Common myeloid progenitor, CD34-positive (primary cell): ENCODE data around the gene PPP1R8. TPM values are rescaled to one million over a fixed set of nuclear protein-coding genes. Genes with fewer than 3 reads are reported as not detected.
A peak's percentile ranks its signal among the peaks of the same experiment; 100 is the strongest.

Experiments
- CTCF ChIA-PET: fragments of 350-600 bp; sonication (Branson Sonifier 250); formaldehyde crosslinking; loops from one replicate; lab custom pipeline; 2021; ENCODE audit warnings: antibody characterized with exemption; lab: Charles Lee
- POLR2A ChIA-PET: fragments of 350-600 bp; sonication (Branson Sonifier 250); formaldehyde crosslinking; loops from one replicate; lab custom pipeline; 2021; ENCODE audit warnings: antibody characterized with exemption; lab: Charles Lee
- DNase-seq, 3 donors: peaks; one replicate each; pipeline versions ENCODE4 v3.0.0 to v3.0.0-alpha.2; 2013
- H3K27ac ChIP-seq, 2 experiments: 1 replicate in 1 of 2; 2 replicates in 1 of 2; pipeline ENCODE4 v1.7.0; 2013; ENCODE audit warnings: inconsistent platforms in 2 of 2, low read length in 2 of 2, mild to moderate bottlenecking in 2 of 2, low read depth in 1 of 2, moderate library complexity in 1 of 2; ENCODE audit not compliant: severe bottlenecking in 2 of 2, insufficient read depth in 1 of 2, poor library complexity in 1 of 2
- H3K27me3 ChIP-seq, 5 experiments: replicated peaks in 2 of 5; 1 replicate in 3 of 5; 2 replicates in 2 of 5; pipeline versions ENCODE4 v1.6.1 to v1.7.0; 2013; ENCODE audit warnings: low read length in 4 of 5, mild to moderate bottlenecking in 2 of 5, moderate library complexity in 2 of 5, inconsistent platforms in 1 of 5; ENCODE audit not compliant: insufficient read depth in 5 of 5, control insufficient read depth in 4 of 5
- H3K36me3 ChIP-seq, 4 experiments: 1 replicate in 2 of 4; 2 replicates in 2 of 4; pipeline versions ENCODE4 v1.6.1 to v1.7.0; 2013; ENCODE audit warnings: low read length in 3 of 4, control low read depth in 1 of 4, mild to moderate bottlenecking in 1 of 4; ENCODE audit not compliant: control insufficient read depth in 4 of 4, insufficient read depth in 4 of 4
- H3K4me1 ChIP-seq, 4 experiments: 1 replicate in 3 of 4; 2 replicates in 1 of 4; pipeline versions ENCODE4 v1.6.1 to v1.7.1; 2013; ENCODE audit warnings: low read length in 3 of 4, mild to moderate bottlenecking in 3 of 4, control low read depth in 1 of 4, inconsistent platforms in 1 of 4, moderate library complexity in 1 of 4; ENCODE audit not compliant: control insufficient read depth in 4 of 4, insufficient read depth in 4 of 4; ENCODE audit errors: control extremely low read depth in 1 of 4
- H3K4me3 ChIP-seq, 7 experiments: 1 replicate in 4 of 7; 2 replicates in 3 of 7; pipeline versions ENCODE4 v1.5.1 to v1.7.0; 2013; ENCODE audit warnings: mild to moderate bottlenecking in 7 of 7, low read length in 6 of 7, moderate library complexity in 6 of 7, inconsistent platforms in 2 of 7, low read depth in 2 of 7, control low read depth in 1 of 7; ENCODE audit not compliant: insufficient read depth in 4 of 7, control insufficient read depth in 1 of 7; ENCODE audit errors: extremely low read depth in 1 of 7
- H3K9me3 ChIP-seq, 5 experiments: 1 replicate in 4 of 5; 2 replicates in 1 of 5; pipeline versions ENCODE4 v1.6.1 to v1.7.1; 2013; ENCODE audit warnings: low read length in 4 of 5, mild to moderate bottlenecking in 2 of 5, inconsistent platforms in 1 of 5, low read depth in 1 of 5, moderate library complexity in 1 of 5; ENCODE audit not compliant: control insufficient read depth in 4 of 5, insufficient read depth in 2 of 5; ENCODE audit errors: control extremely low read depth in 1 of 5
- WGBS: methylation state at CpG from one replicate; pipeline ENCODE4 v1.1.5; 2013; ENCODE audit not compliant: insufficient coverage; 5-methylcytosine and 5-hydroxymethylcytosine counted together
- polyA plus RNA-seq: library from polyadenylated mRNA; unstranded; fragments of 120-200 nt; gene quantifications from one replicate; pipeline ENCODE4 v1.2.1, GENCODE V29; 2013

The PPP1R8 gene
- polyA plus RNA-seq: 29.2 TPM

DNA sequence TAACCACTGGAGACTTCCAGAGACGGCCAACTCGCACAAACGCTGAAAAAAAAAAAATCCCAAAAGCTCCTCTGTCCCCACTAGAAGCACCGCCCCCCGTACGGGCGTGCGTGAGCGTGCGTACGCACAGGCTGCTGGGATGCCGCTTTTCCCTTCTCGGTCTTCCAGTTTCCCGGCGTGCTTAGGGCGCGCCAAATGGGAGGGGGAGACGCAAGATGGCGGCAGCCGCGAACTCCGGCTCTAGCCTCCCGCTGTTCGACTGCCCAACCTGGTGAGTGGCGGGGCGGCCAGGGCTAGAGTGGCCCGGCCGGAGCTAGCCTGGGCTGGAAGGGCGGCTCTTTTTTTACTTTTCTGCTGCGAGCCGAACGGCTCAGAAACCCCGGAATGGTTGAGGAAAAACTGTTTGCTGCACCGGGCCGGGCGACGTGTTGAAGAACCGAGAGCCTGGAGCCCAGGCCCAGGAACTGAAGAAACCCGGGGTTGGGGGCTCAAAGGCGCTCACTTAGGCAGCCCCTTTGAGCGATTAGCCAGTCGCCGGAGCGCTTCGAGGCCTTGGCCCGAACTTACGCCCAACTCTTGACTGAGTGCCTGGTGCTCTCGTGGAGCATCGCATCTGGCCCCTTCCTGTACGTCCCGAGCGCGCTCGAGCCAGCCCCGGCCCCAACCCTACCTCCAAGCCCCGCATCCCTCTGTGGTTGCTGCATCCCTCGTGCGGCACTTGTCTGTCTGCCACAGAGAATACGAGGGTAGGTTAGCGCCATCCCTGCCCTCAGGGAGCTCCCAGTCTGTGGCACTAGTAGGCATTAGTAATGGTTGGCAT, at the start of gene PPP1R8:
TSS of gene PPP1R8 (plus strand) at position 162 of the 820 bp plus-strand sequence. CDS start at position 216, 54 bp downstream.
- H3K27me3 ChIP-seq: no peaks in the 10 kb centered on the region
- 0% methylated on average over 40 of the region's 60 CpGs for WGBS
- ChIA-PET POLR2A (interaction anchor here (0.6 to 0.8 kb wide), 3 partner anchors 12 to 608 kb away, joined by 3 to 4 read pairs (median 3); no protein-coding TSS in a partner anchor), CTCF (interaction anchor here (0.6 to 0.9 kb wide), 3 partner anchors 11 to 148 kb away, joined by 3 to 4 read pairs (median 3); no protein-coding TSS in a partner anchor)
- H3K9me3 ChIP-seq: no peaks in the 10 kb centered on the region
- peak within 1 kb of the TSS; percentile 94 to 96 for H3K27ac ChIP-seq
- H3K4me3 ChIP-seq: peak within 1 kb of the TSS; percentile 78 to 97 (median 95)
- peak; percentile 92 to 94 (median 92) for DNase-seq
- peaks cover 0 to 26% (median 17%) of the 10 kb centered on the region in 4 experiments for H3K36me3 ChIP-seq
- H3K4me1 ChIP-seq: peaks cover 6 to 18% (median 12%) of the 10 kb centered on the region in 4 experiments

DNA sequence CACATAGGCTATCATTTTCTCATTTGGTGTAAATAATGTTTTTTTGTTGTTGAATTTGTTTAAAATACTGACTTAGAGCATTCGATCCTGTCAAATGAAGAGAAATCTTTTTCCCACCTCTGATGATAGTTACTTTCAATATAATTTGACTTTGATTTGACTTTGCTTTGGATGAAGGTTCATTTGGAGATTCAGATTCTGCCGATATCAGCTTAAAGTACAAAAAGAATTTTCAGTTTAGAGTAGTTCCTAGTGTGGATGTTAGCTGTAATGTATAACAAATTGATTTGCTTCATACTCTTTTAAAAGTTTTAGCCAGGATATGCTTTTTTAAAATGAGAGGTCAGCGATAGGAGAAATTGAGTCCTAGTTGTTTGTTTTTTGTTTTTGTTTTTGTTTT, 47.6 kb upstream of the PPP1R8 start:
- CTCF ChIA-PET: no interaction called here

DNA sequence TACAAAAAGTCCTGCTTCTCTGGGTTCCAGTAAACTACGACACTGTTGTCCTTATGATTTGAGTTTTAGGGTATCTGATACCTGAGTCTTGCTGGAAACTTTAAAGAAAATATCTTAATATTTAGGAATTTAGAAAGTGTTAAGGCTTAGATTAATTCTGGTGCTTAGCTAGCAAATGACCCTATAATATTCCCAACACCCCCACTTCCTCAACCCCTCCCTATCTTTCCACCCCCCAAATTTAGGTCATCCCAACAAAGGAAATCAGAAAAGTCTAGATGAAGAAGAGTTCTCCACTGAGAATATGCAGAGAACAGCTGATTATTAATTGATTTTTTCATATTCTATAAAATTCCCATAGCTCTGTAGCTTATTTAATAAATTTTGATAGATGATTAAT, 45.9 kb upstream of the PPP1R8 start:
- no peak overlapping the region for H3K27ac ChIP-seq
- CTCF ChIA-PET: interaction anchor here (1.4 to 1.9 kb wide), 2 partner anchors 11 to 12 kb away, joined by 3 to 5 read pairs; no protein-coding TSS in a partner anchor
- no peaks in the 10 kb centered on the region for H3K9me3 ChIP-seq
- H3K4me1 ChIP-seq: peaks cover 0 to 8% (median 5%) of the 10 kb centered on the region in 4 experiments
- POLR2A ChIA-PET: no interaction called here
- peaks cover 0 to 4% (median 1%) of the 10 kb centered on the region in 4 experiments for H3K36me3 ChIP-seq
- no peaks in the 10 kb centered on the region for H3K27me3 ChIP-seq
- no peak overlapping the region for H3K4me3 ChIP-seq
- 100% methylated on average over 1 of the region's 1 CpG for WGBS
- DNase-seq: no peak

More for the DNA sequence above, 47.6 kb upstream of the PPP1R8 start:
- Histone ChIP-seq H3K27me3 (no peaks in the 10 kb centered on the region), H3K9me3 (no peaks in the 10 kb centered on the region), H3K4me1 (no peaks in the 10 kb centered on the region), H3K4me3 (no peak overlapping the region), H3K27ac (no peak overlapping the region), H3K36me3 (peaks cover 0 to 4% (median 1%) of the 10 kb centered on the region in 4 experiments)
- WGBS: no CpG with 5 or more reads among the region's 3 CpGs
- POLR2A ChIA-PET: no interaction called here
- DNase-seq: no peak

DNA sequence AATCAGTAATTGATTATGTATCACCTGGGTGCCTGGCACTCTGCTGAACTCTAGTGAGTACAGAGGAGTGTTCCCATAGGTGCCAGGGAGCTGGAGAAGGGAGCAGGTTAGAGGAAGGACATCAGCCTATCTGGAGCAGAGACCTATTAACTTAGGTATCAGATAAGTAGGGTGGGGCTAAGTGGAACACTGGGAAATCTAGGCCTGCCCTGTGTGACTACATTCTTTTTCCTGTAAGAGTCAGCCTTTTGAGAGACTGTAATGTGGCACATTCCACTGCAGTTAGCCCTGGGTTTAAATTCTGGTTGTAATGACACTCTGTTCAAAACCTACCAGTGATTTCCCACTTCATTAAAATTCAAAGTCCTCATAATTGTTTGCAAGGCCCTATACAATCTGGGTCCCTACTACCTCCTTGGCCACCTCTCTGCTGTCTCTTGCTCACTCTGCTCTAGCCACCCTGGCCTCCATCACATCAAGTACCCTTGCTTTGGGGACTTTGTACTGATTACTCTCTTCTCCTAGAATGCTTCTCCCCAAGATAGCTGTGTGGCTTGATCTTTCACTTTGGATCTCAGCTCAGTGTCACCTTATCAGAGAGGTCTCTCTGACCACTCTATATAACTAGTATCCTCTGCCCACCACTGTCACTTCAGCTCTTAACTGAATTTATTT, 44.7 kb upstream of the PPP1R8 start:
- CTCF ChIA-PET: interaction anchor here (1.4 to 1.9 kb wide), 2 partner anchors 11 to 12 kb away, joined by 3 to 5 read pairs; no protein-coding TSS in a partner anchor
- POLR2A ChIA-PET: no interaction called here

DNA sequence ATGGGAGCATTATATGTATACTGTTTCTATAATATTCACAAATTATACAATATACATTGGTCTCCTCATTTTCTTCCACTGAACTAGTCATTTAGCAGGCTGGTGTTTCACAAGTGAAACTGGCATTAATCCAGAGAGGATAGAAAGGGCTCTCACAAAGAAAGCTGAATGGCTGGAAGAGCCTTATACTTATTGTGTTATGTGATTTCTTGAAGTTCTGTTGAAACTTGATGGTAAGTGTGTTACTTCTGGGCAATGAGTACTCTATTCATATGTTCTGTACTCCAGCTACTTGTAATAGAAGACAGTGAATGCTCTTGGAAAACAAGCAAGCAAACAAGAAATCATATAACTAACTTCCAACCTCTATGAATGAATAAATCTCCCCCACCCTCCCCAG, 42.7 kb upstream of the PPP1R8 start:
- ChIA-PET POLR2A (no interaction called here), CTCF (interaction anchor here (0.7 kb wide), 1 partner anchor 175 kb away, joined by 4 read pairs; no protein-coding TSS in a partner anchor)
- Histone ChIP-seq H3K4me3 (no peak overlapping the region), H3K36me3 (peaks cover 2 to 11% (median 3%) of the 10 kb centered on the region in 4 experiments), H3K4me1 (peaks cover 0 to 13% (median 10%) of the 10 kb centered on the region in 4 experiments), H3K9me3 (no peaks in the 10 kb centered on the region), H3K27me3 (no peaks in the 10 kb centered on the region), H3K27ac (no peak overlapping the region)
- no peak for DNase-seq

More for the DNA sequence above, 44.7 kb upstream of the PPP1R8 start:
- Histone ChIP-seq H3K4me3 (no peak overlapping the region), H3K4me1 (peaks cover 0 to 13% (median 10%) of the 10 kb centered on the region in 4 experiments), H3K27me3 (no peaks in the 10 kb centered on the region), H3K27ac (no peak overlapping the region), H3K36me3 (peaks cover 0 to 8% (median 3%) of the 10 kb centered on the region in 4 experiments), H3K9me3 (no peaks in the 10 kb centered on the region)
- DNase-seq: no peak

DNA sequence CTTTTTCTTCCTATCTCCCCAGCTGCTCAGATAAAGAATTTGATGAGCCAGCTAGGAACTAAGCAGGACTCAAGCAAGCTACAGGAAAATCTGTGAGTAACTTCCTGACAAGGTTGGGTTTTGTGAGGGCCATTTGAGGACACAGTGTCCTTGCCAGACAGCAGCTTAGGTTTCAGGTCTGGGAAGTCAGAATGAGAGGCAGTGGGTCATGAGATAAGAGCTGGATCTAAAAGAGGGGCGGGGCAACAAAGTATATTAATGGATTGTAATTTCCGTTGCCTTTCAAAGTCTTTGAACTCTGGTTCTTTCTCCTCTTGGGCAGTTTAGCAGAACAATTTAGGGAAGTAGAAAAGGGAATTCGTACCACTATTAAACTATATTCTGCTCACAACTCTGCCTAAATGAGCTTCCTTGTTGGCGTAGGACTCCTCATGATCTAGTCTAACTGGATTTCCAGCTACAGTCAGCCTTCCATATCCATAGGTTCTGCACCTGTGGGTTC, 41.0 kb upstream of the PPP1R8 start:
- ChIA-PET POLR2A (no interaction called here), CTCF (interaction anchor here (0.7 to 1.4 kb wide), 4 partner anchors 11 to 120 kb away, joined by 3 to 6 read pairs (median 4); no protein-coding TSS in a partner anchor)
- Histone ChIP-seq H3K9me3 (no peaks in the 10 kb centered on the region), H3K27me3 (no peaks in the 10 kb centered on the region), H3K4me1 (peaks cover 0 to 13% (median 10%) of the 10 kb centered on the region in 4 experiments), H3K27ac (peak overlapping the region; percentile 48 to 66), H3K4me3 (peak overlapping the region in 1 of 7 experiments; percentile 16), H3K36me3 (peaks cover 4 to 27% (median 13%) of the 10 kb centered on the region in 4 experiments)
- WGBS: 25% methylated on average over 1 of the region's 4 CpGs
- DNase-seq: peak; percentile 58 to 80 (median 68)
